Left colon (tissue), 2 donors: ENCODE measurements around the gene PNPLA8. TPM values are rescaled to one million over a fixed set of nuclear protein-coding genes. Genes with fewer than 3 reads are reported as not detected.

Experiments used
- total RNA-seq, 2 donors: library from RNA; stranded (reverse); fragmentation: NEBNext Ultra II Directional; extraction: Animal tissue kit (Norgen Biotek cat#: 25700); gene quantifications; one replicate each; pipeline ENCODE4 v1.2.1, GENCODE V29; 2021
- donor health status: DM: no; HTN: no; CAD: no.
- donor health status: DM: yes; HTN: yes; CAD: no.

Gene PNPLA8
- total RNA-seq, 2 donors from 2014 or later: 20.0 to 23.2 TPM

Other genes starting within 250 kb of the PNPLA8 start
- gene NRCAM, start 69.7 kb downstream of the PNPLA8 start, total RNA-seq: 1 to 10 TPM in 1 of 2 donors, under 1 TPM in 1; 0.92 to 1.1 TPM
- 10 to 100 TPM; 15.7 to 20.5 TPM for gene THAP5, start 43.6 kb upstream of the PNPLA8 start, total RNA-seq
- 10 to 100 TPM in 1 of 2 donors, 1 to 10 TPM in 1; 9.3 to 16.7 TPM for gene DNAJB9, start 43.7 kb upstream of the PNPLA8 start, total RNA-seq